T-cell (primary cell): Measurements from ENCODE around the gene ZSCAN26. TPM values are rescaled to one million over a fixed set of nuclear protein-coding genes. Genes with fewer than 3 reads are reported as not detected.
A peak's percentile ranks its signal among the peaks of the same experiment; 100 is the strongest.

ENCODE experiments used
- ATAC-seq, 4 experiments: fragments of 200-7000 bp in 3 of 4; fragments of 150-1000 bp in 1 of 4; cut with Tn5 transposase; replicated peaks in 1 of 4; 1 replicate in 3 of 4; 2 replicates in 1 of 4; pipeline ENCODE4 v1.10.0; 2021; ENCODE audit warnings: moderate library complexity in 3 of 4, mild to moderate bottlenecking in 2 of 4, moderate number of reproducible peaks in 1 of 4
- CTCF ChIA-PET, 2 donors: fragments of 300-600 bp; sonication (Branson Sonifier 250); formaldehyde crosslinking; loops; one replicate each; lab custom pipeline; 2022; ENCODE audit warnings: antibody characterized with exemption in 2 of 2; lab: Charles Lee
- POLR2A ChIA-PET, 2 donors: fragments of 300-600 bp; sonication (Branson Sonifier 250); formaldehyde crosslinking; loops; one replicate each; lab custom pipeline; 2022; ENCODE audit warnings: antibody characterized with exemption in 2 of 2; lab: Charles Lee
- DNase-seq, 35 experiments: peaks; one replicate each; pipeline versions ENCODE4 v3.0.0 to v3.0.0-alpha.2; 2013 to 2023
- H3K27ac ChIP-seq: one replicate; pipeline ENCODE4 v1.5.1; 2013; ENCODE audit warnings: low read length
- H3K27me3 ChIP-seq, 2 experiments: replicated peaks in 1 of 2; 1 replicate in 1 of 2; 2 replicates in 1 of 2; pipeline versions ENCODE4 v1.6.1 to v1.7.0; 2013; ENCODE audit warnings: low read length in 1 of 2, mixed read lengths in 1 of 2; ENCODE audit not compliant: control insufficient read depth in 2 of 2, insufficient read depth in 2 of 2; ENCODE audit errors: extremely low read depth in 1 of 2
- H3K36me3 ChIP-seq, 2 donors: 1 replicate in 1 of 2; 2 replicates in 1 of 2; pipeline versions ENCODE4 v1.6.1 to v1.7.0; 2013; ENCODE audit warnings: low read length in 1 of 2; ENCODE audit not compliant: control insufficient read depth in 2 of 2, insufficient read depth in 1 of 2; ENCODE audit errors: extremely low read depth in 1 of 2
- H3K4me1 ChIP-seq, 2 experiments: 1 replicate in 1 of 2; 2 replicates in 1 of 2; pipeline versions ENCODE4 v1.6.1 to v1.7.0; 2013; ENCODE audit warnings: low read length in 2 of 2, mixed read lengths in 1 of 2; ENCODE audit not compliant: insufficient read depth in 2 of 2, control insufficient read depth in 1 of 2; ENCODE audit errors: extremely low read depth in 1 of 2
- H3K4me3 ChIP-seq, 2 donors: 1 replicate in 1 of 2; 2 replicates in 1 of 2; pipeline versions ENCODE4 v1.5.1 to v1.7.0; 2013; ENCODE audit warnings: mild to moderate bottlenecking in 2 of 2, low read length in 1 of 2, moderate library complexity in 1 of 2; ENCODE audit not compliant: control insufficient read depth in 1 of 2; ENCODE audit errors: extremely low read depth in 1 of 2
- H3K9me3 ChIP-seq: 2 replicates; pipeline ENCODE4 v1.7.0; 2013
- H3K27ac Mint-ChIP-seq, 2 donors: one replicate each; pipeline ENCODE4 v1.8.0; 2020 to 2021; ENCODE audit warnings: mild to moderate bottlenecking in 2 of 2, mixed read lengths in 2 of 2
- H3K27me3 Mint-ChIP-seq, 2 donors: one replicate each; pipeline ENCODE4 v1.8.0; 2021 to 2022; ENCODE audit warnings: mixed read lengths in 2 of 2
- H3K36me3 Mint-ChIP-seq: one replicate; pipeline ENCODE4 v1.8.0; 2021; ENCODE audit warnings: mixed read lengths
- H3K4me1 Mint-ChIP-seq, 3 donors: one replicate each; pipeline ENCODE4 v1.8.0; 2020 to 2022; ENCODE audit warnings: mixed read lengths in 3 of 3, mild to moderate bottlenecking in 1 of 3
- H3K4me3 Mint-ChIP-seq, 3 donors: one replicate each; pipeline ENCODE4 v1.8.0; 2020 to 2022; ENCODE audit warnings: mild to moderate bottlenecking in 3 of 3, mixed read lengths in 3 of 3, moderate library complexity in 3 of 3
- H3K9me3 Mint-ChIP-seq, 3 donors: one replicate each; pipeline ENCODE4 v1.8.0; 2020 to 2022; ENCODE audit warnings: mixed read lengths in 3 of 3
- WGBS: methylation state at CpG from one replicate; pipeline ENCODE4 v1.1.5; 2013; ENCODE audit warnings: missing lambda C conversion rate; ENCODE audit not compliant: insufficient coverage; 5-methylcytosine and 5-hydroxymethylcytosine counted together
- total RNA-seq, 35 experiments: library from RNA in 6 of 35; stranded (reverse) in 6 of 35; fragments of 120-200 nt in 1 of 35; gene quantifications; one replicate each; pipeline versions ENCODE4 v1.2.1 to v1.2.4 and lab custom pipeline; 2013 to 2026

The ZSCAN26 gene
- total RNA-seq, 5 donors from 2014 or later (not counting 1 experiment from before 2014, with no cell fraction given): 9.0 to 20.4 (median 19.2) TPM

- H3K4me3 Mint-ChIP-seq: no peak overlapping the region
- Histone ChIP-seq H3K4me1 (peaks cover 0 to 6% of the 10 kb centered on the region in 2 experiments), H3K27ac (no peak overlapping the region), H3K27me3 (peaks cover 0 to 7% of the 10 kb centered on the region in 2 experiments), H3K36me3 (peaks cover 8 to 39% of the 10 kb centered on the region in 2 donors), H3K9me3 (no peaks in the 10 kb centered on the region), H3K4me3 (no peak overlapping the region)
- DNase-seq: no peak
- CTCF ChIA-PET: interaction anchor here in 1 of 2 donors (1.0 kb wide), 1 partner anchor 11 kb away, joined by 4 read pairs; the partner anchor contains the start of gene ZSCAN26
- H3K9me3 Mint-ChIP-seq: no peaks in the 10 kb centered on the region
- peaks cover 39% of the 10 kb centered on the region for H3K36me3 Mint-ChIP-seq
- peaks cover 9 to 17% (median 17%) of the 10 kb centered on the region in 3 donors for H3K4me1 Mint-ChIP-seq
- peaks cover 11 to 12% of the 10 kb centered on the region in 2 donors for H3K27me3 Mint-ChIP-seq
- no CpG with 5 or more reads among the region's 3 CpGs for WGBS
- no peak overlapping the region for H3K27ac Mint-ChIP-seq
- no peak for ATAC-seq
- POLR2A ChIA-PET: no interaction called here
These were observed 10.8 kb downstream of the ZSCAN26 start for GRCh38 chr6:28277746-28278145.

- H3K4me1 Mint-ChIP-seq: peaks cover 5 to 12% (median 11%) of the 10 kb centered on the region in 3 donors
- ATAC-seq (no peak), DNase-seq (no peak)
- no peaks in the 10 kb centered on the region for H3K9me3 Mint-ChIP-seq
- peaks cover 0 to 18% of the 10 kb centered on the region in 2 experiments for H3K27me3 ChIP-seq
- H3K27me3 Mint-ChIP-seq: peaks cover 28 to 32% of the 10 kb centered on the region in 2 donors
- peaks cover 16% of the 10 kb centered on the region for H3K36me3 Mint-ChIP-seq
- H3K27ac ChIP-seq: no peak overlapping the region
- H3K27ac Mint-ChIP-seq: no peak overlapping the region
- peak overlapping the region; percentile 43 to 76 for H3K4me3 ChIP-seq
- peaks cover 0 to 6% of the 10 kb centered on the region in 2 experiments for H3K4me1 ChIP-seq
- peaks cover 8 to 10% of the 10 kb centered on the region in 2 donors for H3K36me3 ChIP-seq
- WGBS: no CpG with 5 or more reads among the region's 3 CpGs
- ChIA-PET CTCF (interaction anchor here in 1 of 2 donors (2.4 kb wide), 1 partner anchor 75 kb away, joined by 12 read pairs; no protein-coding TSS in a partner anchor), POLR2A (interaction anchor here in 1 of 2 donors (1.0 kb wide), 1 partner anchor 14 kb away, joined by 3 read pairs; the partner anchor contains the start of gene ZSCAN26)
- no peaks in the 10 kb centered on the region for H3K9me3 ChIP-seq
- peak overlapping the region; percentile 57 to 73 (median 67) for H3K4me3 Mint-ChIP-seq
These were observed 13.8 kb downstream of the ZSCAN26 start for GRCh38 chr6:28280595-28281287.

- peaks cover 0 to 18% of the 10 kb centered on the region in 2 experiments for H3K27me3 ChIP-seq
- no peak within 1 kb of the TSS for H3K27ac Mint-ChIP-seq
- H3K9me3 ChIP-seq: no peaks in the 10 kb centered on the region
- peaks cover 4% of the 10 kb centered on the region in 2 donors for H3K36me3 ChIP-seq
- 3% methylated on average over 49 of the region's 50 CpGs for WGBS
- DNase-seq: peak in 29 of 35 experiments; percentile 5 to 54 (median 25)
- H3K4me1 ChIP-seq: peaks cover 0 to 6% of the 10 kb centered on the region in 2 experiments
- no peak within 1 kb of the TSS for H3K27ac ChIP-seq
- peak; percentile 76 to 90 (median 87) for ATAC-seq
- ChIA-PET POLR2A (interaction anchor here in 1 of 2 donors (1.0 kb wide), 1 partner anchor 15 kb away, joined by 3 read pairs; the partner anchor contains the start of gene ZSCAN26), CTCF (interaction anchor here (0.5 to 2.4 kb wide), 2 partner anchors 74 to 78 kb away, joined by 3 to 12 read pairs; no protein-coding TSS in a partner anchor)
- peak within 1 kb of the TSS; percentile 65 to 73 (median 67) for H3K4me3 Mint-ChIP-seq
- no peaks in the 10 kb centered on the region for H3K9me3 Mint-ChIP-seq
- H3K27me3 Mint-ChIP-seq: peaks cover 30 to 34% of the 10 kb centered on the region in 2 donors
- H3K36me3 Mint-ChIP-seq: peaks cover 14% of the 10 kb centered on the region
- peak within 1 kb of the TSS; percentile 43 to 76 for H3K4me3 ChIP-seq
- peaks cover 5 to 12% (median 11%) of the 10 kb centered on the region in 3 donors for H3K4me1 Mint-ChIP-seq
These were observed 14.5 kb downstream of the ZSCAN26 start, which contains the start of gene PGBD1 for GRCh38 chr6:28281288-28282064. Gene PGBD1, plus strand, starts transcription at chr6:28281572. Its CDS starts 2,242 bp downstream, at chr6:28283814.

- Histone ChIP-seq H3K9me3 (no peaks in the 10 kb centered on the region), H3K27me3 (peaks cover 0 to 18% of the 10 kb centered on the region in 2 experiments), H3K36me3 (peaks cover 0 to 3% of the 10 kb centered on the region in 2 donors), H3K4me3 (no peak overlapping the region), H3K27ac (no peak overlapping the region), H3K4me1 (peaks cover 0 to 6% of the 10 kb centered on the region in 2 experiments)
- Mint-ChIP-seq H3K27ac (no peak overlapping the region), H3K9me3 (no peaks in the 10 kb centered on the region), H3K4me1 (peaks cover 5 to 12% (median 11%) of the 10 kb centered on the region in 3 donors), H3K27me3 (peaks cover 37% of the 10 kb centered on the region in 2 donors), H3K4me3 (no peak overlapping the region), H3K36me3 (peaks cover 13% of the 10 kb centered on the region)
- no peak for DNase-seq
- POLR2A ChIA-PET: no interaction called here
- no peak for ATAC-seq
- WGBS: 92% methylated on average over 2 of the region's 2 CpGs
- CTCF ChIA-PET: interaction anchor here in 1 of 2 donors (0.6 kb wide), 1 partner anchor 91 kb away, joined by 4 read pairs; no protein-coding TSS in a partner anchor
These were observed 16.0 kb downstream of the ZSCAN26 start for GRCh38 chr6:28282926-28283325.

GRCh38 chr6:28291573-28291972 lies 24.6 kb downstream of the ZSCAN26 start:
- Histone ChIP-seq H3K36me3 (no peaks in the 10 kb centered on the region), H3K27ac (no peak overlapping the region), H3K27me3 (no peaks in the 10 kb centered on the region), H3K4me3 (no peak overlapping the region), H3K9me3 (no peaks in the 10 kb centered on the region), H3K4me1 (no peaks in the 10 kb centered on the region)
- Mint-ChIP-seq H3K9me3 (no peaks in the 10 kb centered on the region), H3K27ac (no peak overlapping the region), H3K4me1 (no peaks in the 10 kb centered on the region), H3K36me3 (peaks cover 10% of the 10 kb centered on the region), H3K27me3 (peaks cover 2 to 6% of the 10 kb centered on the region in 2 donors), H3K4me3 (no peak overlapping the region)
- CTCF ChIA-PET: no interaction called here
- DNase-seq (no peak), ATAC-seq (no peak)
- POLR2A ChIA-PET: interaction anchor here in 1 of 2 donors (0.6 kb wide), 1 partner anchor 1254 kb away, joined by 5 read pairs; no protein-coding TSS in a partner anchor

GRCh38 chr6:28295326-28295725 lies 28.4 kb downstream of the ZSCAN26 start:
- no peaks in the 10 kb centered on the region for H3K4me1 Mint-ChIP-seq
- peaks cover 0 to 3% of the 10 kb centered on the region in 2 donors for H3K27me3 Mint-ChIP-seq
- no peak for DNase-seq
- H3K4me1 ChIP-seq: no peaks in the 10 kb centered on the region
- H3K36me3 ChIP-seq: no peaks in the 10 kb centered on the region
- H3K9me3 Mint-ChIP-seq: no peaks in the 10 kb centered on the region
- H3K36me3 Mint-ChIP-seq: peaks cover 4% of the 10 kb centered on the region
- ATAC-seq: no peak
- no CpG with 5 or more reads among the region's 5 CpGs for WGBS
- no peaks in the 10 kb centered on the region for H3K27me3 ChIP-seq
- no peaks in the 10 kb centered on the region for H3K9me3 ChIP-seq
- no peak overlapping the region for H3K4me3 Mint-ChIP-seq
- ChIA-PET POLR2A (no interaction called here), CTCF (no interaction called here)
- no peak overlapping the region for H3K27ac Mint-ChIP-seq
- no peak overlapping the region for H3K4me3 ChIP-seq
- no peak overlapping the region for H3K27ac ChIP-seq
